Activated CD8-positive, alpha-beta memory T cell treated with anti-CD3 and anti-CD28 coated beads for 1 hour (primary cell): ENCODE measurements around the gene CD27.
"Not testable (repeated sequence)": the region's sequence is repeated elsewhere in the genome, so short reads cannot be mapped to it uniquely, and the experiment has no call there.

Experiments
- DNase-seq, 2 donors: peaks; one replicate each; pipeline ENCODE4 v3.0.0-alpha.2; 2020; ENCODE audit warnings: low read depth in 1 of 2; ENCODE audit errors: extremely low read depth in 1 of 2

The CD27 gene

GRCh38 chr12:6478416-6478815 lies 33.7 kb downstream of the CD27 start:
- no peak for DNase-seq

GRCh38 chr12:6488240-6488639 lies 43.5 kb downstream of the CD27 start:
- no peak for DNase-seq

DNA sequence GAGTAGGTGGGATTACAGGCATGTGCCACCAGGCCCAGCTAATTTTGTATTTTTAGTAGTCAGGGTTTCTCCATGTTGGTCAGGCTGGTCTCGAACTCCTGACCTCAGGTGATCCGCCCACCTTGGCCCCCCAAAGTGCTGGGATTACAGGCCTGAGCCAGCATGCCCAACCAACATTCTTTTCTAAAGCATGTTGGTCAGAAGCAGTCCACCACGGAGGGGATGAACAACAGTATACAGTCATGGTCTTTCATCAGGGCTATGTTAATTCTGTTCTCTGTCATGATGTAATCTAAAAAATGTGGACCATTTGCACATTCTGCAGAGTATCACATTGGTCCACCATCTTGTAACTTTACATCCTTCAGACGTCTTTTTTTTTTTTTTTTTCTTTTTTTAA lies 44.7 kb downstream of the CD27 start:
- no peak for DNase-seq

GRCh38 chr12:6490673-6491072 lies 45.9 kb downstream of the CD27 start:
- DNase-seq = not testable (repeated sequence)

GRCh38 chr12:6492838-6493496 lies 48.2 kb downstream of the CD27 start, which contains the start of gene MRPL51:
Gene MRPL51 (minus strand): TSS chr12:6493262. CDS start chr12:6493136, 126 bp downstream.
- peak; percentile 83 to 99 for DNase-seq

GRCh38 chr12:6493497-6494257 lies 48.9 kb downstream of the CD27 start, which contains the start of gene NCAPD2:
Gene NCAPD2 (plus strand): TSS chr12:6494102. CDS start chr12:6495099, 997 bp downstream.
- peak; percentile 87 to 88 for DNase-seq

GRCh38 chr12:6494258-6494743 lies 49.5 kb downstream of the CD27 start:
- DNase-seq = no peak

DNA sequence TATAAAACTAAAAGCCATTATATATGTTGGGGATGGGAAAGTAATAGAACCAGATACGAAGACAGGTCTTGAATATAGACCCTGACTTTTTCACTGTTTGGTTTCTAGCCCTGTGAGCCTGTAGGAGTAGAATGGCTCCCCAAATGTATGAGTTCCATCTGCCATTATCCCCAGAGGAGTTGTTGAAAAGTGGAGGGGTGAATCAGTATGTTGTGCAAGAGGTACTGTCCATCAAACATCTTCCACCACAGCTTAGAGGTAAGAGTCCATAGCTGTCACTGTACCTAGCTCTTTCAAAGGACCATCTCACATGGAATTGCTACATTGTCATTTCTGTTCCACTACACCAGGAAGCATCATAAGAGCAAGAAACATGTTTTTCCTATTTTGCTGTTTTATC lies 50.2 kb downstream of the CD27 start:
- DNase-seq = no peak

DNA sequence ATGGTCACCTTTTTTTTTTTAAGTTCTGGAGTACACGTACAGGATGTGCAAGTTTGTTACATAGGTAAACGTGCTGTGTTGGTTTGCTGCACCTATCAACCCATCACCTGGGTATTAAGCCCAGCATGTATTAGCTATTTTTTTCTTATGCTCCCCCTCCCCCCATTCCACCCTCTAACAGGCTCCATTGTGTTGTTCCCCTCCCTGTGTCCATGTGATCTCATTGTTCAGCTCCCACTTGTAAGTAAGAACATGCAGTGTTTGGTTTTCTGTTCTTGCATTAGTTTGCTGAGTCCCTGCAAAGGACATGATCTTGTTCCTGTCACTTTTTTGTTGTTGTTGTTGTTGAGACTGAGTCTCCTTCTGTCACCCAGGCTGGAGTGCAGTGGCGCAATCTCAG lies 52.5 kb downstream of the CD27 start:
- DNase-seq = not testable (repeated sequence)

DNA sequence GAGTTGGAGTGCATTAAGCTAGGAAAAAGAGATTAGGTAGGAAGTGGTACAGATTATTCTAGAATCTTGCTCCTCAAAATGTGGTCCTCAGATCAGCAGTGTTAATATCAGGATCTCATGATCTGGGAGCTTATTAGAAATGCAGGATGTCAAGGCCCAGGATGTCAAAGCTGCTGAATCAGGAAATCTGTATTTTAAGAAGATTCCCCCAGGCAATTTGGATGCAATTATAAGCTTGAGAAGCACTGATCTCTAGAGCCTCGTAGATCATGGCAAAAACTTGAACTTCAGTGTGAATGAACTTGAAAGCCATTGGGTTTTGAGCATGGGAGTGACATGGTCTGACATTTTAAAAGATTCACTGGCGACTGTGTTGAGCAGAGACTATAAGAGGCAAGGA lies 55.7 kb downstream of the CD27 start:
- DNase-seq = no peak
